ENCODE results near the gene HMCN1.

HMCN1 gene

GRCh38 chr1:185734929-185735700, 924 bp downstream of the HMCN1 start:
- no peak for DNase-seq (ENCODE audit: extremely low spot score)
- TF ChIP-seq FOXK2 (IDR thresholded peaks at IDR 0.05) (no peak), PKNOX1 (IDR thresholded peaks at IDR 0.05) (no peak), L3MBTL2 (conservative IDR thresholded peaks at IDR 0.05) (no peak), TARDBP (IDR thresholded peaks at IDR 0.05) (no peak), CTBP1 (IDR thresholded peaks at IDR 0.05; ENCODE audit: borderline replicate concordance) (no peak)
- ChIA-PET POLR2A (interaction anchor here (0.6 to 0.7 kb wide), 3 partner anchors 38 to 692 kb away, joined by 3 read pairs; no protein-coding TSS in a partner anchor), CTCF (interaction anchor here (1.6 kb wide), 1 partner anchor 15 kb away, joined by 6 read pairs; no protein-coding TSS in a partner anchor)

GRCh38 chr1:185735701-185736064, 1.5 kb downstream of the HMCN1 start:
- ChIA-PET POLR2A (no interaction called here), CTCF (no interaction called here)
- no peak for DNase-seq (ENCODE audit: extremely low spot score)
- no peak for TF ChIP-seq PKNOX1 (IDR thresholded peaks at IDR 0.05)
- TF ChIP-seq SP1 (IDR thresholded peaks at IDR 0.05), result no peak
- TF ChIP-seq NFRKB (IDR thresholded peaks at IDR 0.05), result no peak
- TF ChIP-seq CTBP1 (IDR thresholded peaks at IDR 0.05; ENCODE audit: borderline replicate concordance), result no peak
- TF ChIP-seq L3MBTL2 (conservative IDR thresholded peaks at IDR 0.05), result no peak
- TF ChIP-seq ZNF384 (IDR thresholded peaks at IDR 0.05), result no peak
- TF ChIP-seq TARDBP (IDR thresholded peaks at IDR 0.05), result no peak
- TF ChIP-seq ARNT (IDR thresholded peaks at IDR 0.05), result no peak

DNA sequence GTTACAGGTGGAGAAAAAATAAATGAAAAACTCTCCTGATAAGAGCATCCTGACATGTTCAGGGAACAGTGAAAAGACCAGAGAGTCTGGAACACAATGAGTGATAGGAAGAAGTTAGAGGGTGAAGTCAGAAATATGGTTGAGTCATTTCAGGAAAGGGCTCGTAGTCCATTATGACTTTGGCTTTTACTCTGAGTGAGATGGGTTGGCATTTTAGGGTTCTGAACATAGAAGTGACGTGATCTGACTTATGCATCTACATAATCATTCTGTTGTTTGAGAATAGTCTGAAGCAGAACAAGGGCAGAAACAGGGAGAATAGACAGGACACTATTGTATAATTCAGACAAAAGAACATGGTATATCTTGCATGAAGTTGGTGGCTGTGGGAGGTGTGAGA, 5.8 kb downstream of the HMCN1 start:
- TF ChIP-seq LEF1 (IDR thresholded peaks at IDR 0.05; ENCODE audit: borderline replicate concordance) (no peak), NFRKB (IDR thresholded peaks at IDR 0.05) (no peak), SUZ12 (IDR thresholded peaks at IDR 0.05) (no peak), ZNF384 (IDR thresholded peaks at IDR 0.05) (no peak), FOXK2 (IDR thresholded peaks at IDR 0.05) (no peak), FOXA1 (IDR thresholded peaks at IDR 0.05) (no peak), FOXM1 (IDR thresholded peaks at IDR 0.05; ENCODE audit: borderline replicate concordance) (no peak), L3MBTL2 (conservative IDR thresholded peaks at IDR 0.05) (no peak), BHLHE40 (IDR thresholded peaks at IDR 0.05; ENCODE audit: borderline replicate concordance) (no peak), TARDBP (IDR thresholded peaks at IDR 0.05) (no peak), HDGF (IDR thresholded peaks at IDR 0.05; ENCODE audit: borderline replicate concordance) (no peak), PKNOX1 (IDR thresholded peaks at IDR 0.05) (no peak)
- no peak for DNase-seq (ENCODE audit: extremely low spot score)
- CTCF ChIA-PET, result no interaction called here
- POLR2A ChIA-PET, result no interaction called here

DNA sequence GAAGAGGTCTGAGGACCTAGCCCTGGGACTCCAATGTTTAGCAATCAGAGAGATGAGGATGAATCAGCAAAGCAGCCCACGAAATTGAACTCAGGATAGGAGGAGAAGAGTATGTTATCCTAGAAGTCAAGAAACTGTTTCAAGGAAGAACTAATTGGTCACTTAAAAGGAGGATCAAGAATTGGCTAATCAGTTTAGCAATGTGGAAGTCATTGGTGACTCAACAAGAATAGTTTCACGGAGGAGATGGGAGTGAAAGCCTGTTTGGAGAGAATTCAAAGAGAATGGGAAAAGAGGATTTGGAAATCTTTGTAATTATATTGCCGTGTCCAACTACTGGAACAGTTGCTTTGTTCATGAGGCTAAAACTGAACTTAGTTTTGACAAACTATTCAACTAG, 7.4 kb downstream of the HMCN1 start:
- no peak for TF ChIP-seq TARDBP (IDR thresholded peaks at IDR 0.05)
- no peak for TF ChIP-seq LEF1 (IDR thresholded peaks at IDR 0.05; ENCODE audit: borderline replicate concordance)
- TF ChIP-seq SP1 (IDR thresholded peaks at IDR 0.05), result no peak
- no peak for TF ChIP-seq SUZ12 (IDR thresholded peaks at IDR 0.05)
- no peak for TF ChIP-seq L3MBTL2 (conservative IDR thresholded peaks at IDR 0.05)
- no peak for TF ChIP-seq CTBP1 (IDR thresholded peaks at IDR 0.05; ENCODE audit: borderline replicate concordance)
- TF ChIP-seq FOXK2 (IDR thresholded peaks at IDR 0.05), result no peak
- no peak for TF ChIP-seq FOXM1 (IDR thresholded peaks at IDR 0.05; ENCODE audit: borderline replicate concordance)
- TF ChIP-seq NFRKB (IDR thresholded peaks at IDR 0.05), result no peak
- TF ChIP-seq ARNT (IDR thresholded peaks at IDR 0.05), result no peak
- no peak for TF ChIP-seq ZNF384 (IDR thresholded peaks at IDR 0.05)
- TF ChIP-seq ELF4 (IDR thresholded peaks at IDR 0.05), result no peak
- no peak for TF ChIP-seq HDGF (IDR thresholded peaks at IDR 0.05; ENCODE audit: borderline replicate concordance)
- TF ChIP-seq PKNOX1 (IDR thresholded peaks at IDR 0.05), result no peak
- no peak for TF ChIP-seq FOXA1 (IDR thresholded peaks at IDR 0.05)
- ChIA-PET CTCF (no interaction called here), POLR2A (no interaction called here)
- no peak for DNase-seq (ENCODE audit: extremely low spot score)

- ChIA-PET POLR2A (no interaction called here), CTCF (no interaction called here)
- DNase-seq (ENCODE audit: extremely low spot score), result no peak
- TF ChIP-seq SP1 (IDR thresholded peaks at IDR 0.05), result no peak
- no peak for TF ChIP-seq FOXM1 (IDR thresholded peaks at IDR 0.05; ENCODE audit: borderline replicate concordance)
- no peak for TF ChIP-seq FOXA1 (IDR thresholded peaks at IDR 0.05)
- no peak for TF ChIP-seq CTBP1 (IDR thresholded peaks at IDR 0.05; ENCODE audit: borderline replicate concordance)
- TF ChIP-seq PKNOX1 (IDR thresholded peaks at IDR 0.05), result no peak
- no peak for TF ChIP-seq ZNF384 (IDR thresholded peaks at IDR 0.05)
- no peak for TF ChIP-seq NFRKB (IDR thresholded peaks at IDR 0.05)
- no peak for TF ChIP-seq SUZ12 (IDR thresholded peaks at IDR 0.05)
- no peak for TF ChIP-seq BHLHE40 (IDR thresholded peaks at IDR 0.05; ENCODE audit: borderline replicate concordance)
- TF ChIP-seq ARNT (IDR thresholded peaks at IDR 0.05), result no peak
- no peak for TF ChIP-seq ELF4 (IDR thresholded peaks at IDR 0.05)
- TF ChIP-seq LEF1 (IDR thresholded peaks at IDR 0.05; ENCODE audit: borderline replicate concordance), result no peak
- no peak for TF ChIP-seq FOXK2 (IDR thresholded peaks at IDR 0.05)
- no peak for TF ChIP-seq HDGF (IDR thresholded peaks at IDR 0.05; ENCODE audit: borderline replicate concordance)
These were observed 8.2 kb downstream of the HMCN1 start for GRCh38 chr1:185742403-185742802.
